GM18951 (cell line): Measurements from ENCODE around the gene NEB.

Experiments used
- POLR2A ChIP-seq: IDR thresholded peaks from 4 replicates; pipeline ENCODE4 v1.6.1; 2011; ENCODE audit warnings: mild to moderate bottlenecking; ENCODE audit not compliant: insufficient read length, insufficient read depth; ENCODE audit errors: extremely low read depth
- in situ Hi-C: fragments of 300-500 bp; cut with MboI; formaldehyde crosslinking; loops from one replicate; pipeline ENCODE4 v1.12.0; 2022; ENCODE audit warnings: low sequenced_read_pairs, mixed read lengths, inconsistent platforms; ENCODE audit not compliant: unreplicated experiment

NEB gene

GRCh38 chr2:151544449-151544848, 189.8 kb downstream of the NEB start:
- in situ Hi-C loops = no loop called here
- no peak for TF ChIP-seq POLR2A

GRCh38 chr2:151543876-151544275, 190.4 kb downstream of the NEB start:
- in situ Hi-C loops = no loop called here
- TF ChIP-seq POLR2A = no peak

GRCh38 chr2:151534001-151534400, 200.3 kb downstream of the NEB start:
- in situ Hi-C loops = no loop called here
- TF ChIP-seq POLR2A = no peak

- no peak for TF ChIP-seq POLR2A
- in situ Hi-C loops = no loop called here
Measured at GRCh38 chr2:151533127-151533526, 201.1 kb downstream of the NEB start.

GRCh38 chr2:151526572-151527090, 207.6 kb downstream of the NEB start:
- no peak for TF ChIP-seq POLR2A
- in situ Hi-C loops = no loop called here

GRCh38 chr2:151525821-151526373, 208.4 kb downstream of the NEB start:
- in situ Hi-C loops = no loop called here

GRCh38 chr2:151523850-151524249, 210.4 kb downstream of the NEB start:
- in situ Hi-C loops = no loop called here
- no peak for TF ChIP-seq POLR2A

More at GRCh38 chr2:151525821-151526373, 208.4 kb downstream of the NEB start:
- no peak for TF ChIP-seq POLR2A

- in situ Hi-C loops = no loop called here
- no peak for TF ChIP-seq POLR2A
Measured at GRCh38 chr2:151522556-151522955, 211.7 kb downstream of the NEB start.

GRCh38 chr2:151520976-151521375, 213.3 kb downstream of the NEB start:
- TF ChIP-seq POLR2A = no peak
- in situ Hi-C loops = no loop called here

- in situ Hi-C loops = no loop called here
- no peak for TF ChIP-seq POLR2A
Measured at GRCh38 chr2:151518802-151519201, 215.5 kb downstream of the NEB start.

GRCh38 chr2:151508519-151508918, 225.8 kb downstream of the NEB start:
- no peak for TF ChIP-seq POLR2A
- in situ Hi-C loops = no loop called here

- no peak for TF ChIP-seq POLR2A
- in situ Hi-C loops = no loop called here
Measured at GRCh38 chr2:151506170-151506569, 228.1 kb downstream of the NEB start.

GRCh38 chr2:151498178-151498577, 236.1 kb downstream of the NEB start:
- in situ Hi-C loops = no loop called here
- no peak for TF ChIP-seq POLR2A

- TF ChIP-seq POLR2A = no peak
- in situ Hi-C loops = no loop called here
Measured at GRCh38 chr2:151491496-151491895, 242.8 kb downstream of the NEB start.

- in situ Hi-C loops = no loop called here
- no peak for TF ChIP-seq POLR2A
Measured at GRCh38 chr2:151490276-151490675, 244.0 kb downstream of the NEB start.
